GM18519 (cell line): Measurements from ENCODE around the gene OR2A7.
A peak's percentile ranks its signal among the peaks of the same experiment; 100 is the strongest.
"Not testable (repeated sequence)": the region's sequence is repeated elsewhere in the genome, so short reads cannot be mapped to it uniquely, and the experiment has no call there.

Experiments
- ATAC-seq: cut with Tn5 transposase; IDR thresholded peaks from one replicate; pipeline ENCODE4 v1.9.1; 2021; ENCODE audit warnings: mild to moderate bottlenecking, moderate library complexity; ENCODE audit not compliant: unreplicated experiment, low FRiP score

OR2A7 gene

DNA sequence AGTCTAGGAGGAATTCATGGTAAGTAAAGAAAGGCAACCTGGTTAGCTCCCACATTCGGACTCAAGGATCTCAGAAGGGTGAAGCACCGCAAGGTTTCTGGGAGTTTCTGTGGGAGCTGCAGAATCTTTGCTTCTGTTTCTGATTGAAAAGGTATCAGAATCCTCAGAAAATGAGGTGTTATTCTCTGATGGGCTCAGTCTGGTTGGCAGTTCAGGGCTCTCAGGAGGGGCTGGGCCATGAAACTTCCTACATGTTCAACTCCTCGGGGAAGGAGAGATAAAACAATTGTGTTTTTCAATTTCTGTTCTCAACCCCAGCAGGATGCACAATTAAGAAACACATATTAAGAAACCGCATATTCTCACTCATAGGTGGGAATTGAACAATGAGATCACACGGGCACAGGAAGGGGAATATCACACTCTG, 9.1 kb downstream of the OR2A7 start:
- ATAC-seq = no peak

- not testable (repeated sequence) for ATAC-seq
Measured at GRCh38 chr7:144252307-144252706, 12.3 kb downstream of the OR2A7 start.

- ATAC-seq = not testable (repeated sequence)
Measured at GRCh38 chr7:144247674-144248330, 16.8 kb downstream of the OR2A7 start.

- ATAC-seq = not testable (repeated sequence)
Measured at GRCh38 chr7:144246967-144247366, 17.6 kb downstream of the OR2A7 start.

GRCh38 chr7:144245372-144245771, 19.2 kb downstream of the OR2A7 start:
- ATAC-seq = not testable (repeated sequence)

- not testable (repeated sequence) for ATAC-seq
Measured at GRCh38 chr7:144239365-144239764, 25.2 kb downstream of the OR2A7 start, which contains the start of gene OR2A42. Gene OR2A42 (minus strand): TSS chr7:144239605. CDS start chr7:144232843, 6,762 bp downstream.

DNA sequence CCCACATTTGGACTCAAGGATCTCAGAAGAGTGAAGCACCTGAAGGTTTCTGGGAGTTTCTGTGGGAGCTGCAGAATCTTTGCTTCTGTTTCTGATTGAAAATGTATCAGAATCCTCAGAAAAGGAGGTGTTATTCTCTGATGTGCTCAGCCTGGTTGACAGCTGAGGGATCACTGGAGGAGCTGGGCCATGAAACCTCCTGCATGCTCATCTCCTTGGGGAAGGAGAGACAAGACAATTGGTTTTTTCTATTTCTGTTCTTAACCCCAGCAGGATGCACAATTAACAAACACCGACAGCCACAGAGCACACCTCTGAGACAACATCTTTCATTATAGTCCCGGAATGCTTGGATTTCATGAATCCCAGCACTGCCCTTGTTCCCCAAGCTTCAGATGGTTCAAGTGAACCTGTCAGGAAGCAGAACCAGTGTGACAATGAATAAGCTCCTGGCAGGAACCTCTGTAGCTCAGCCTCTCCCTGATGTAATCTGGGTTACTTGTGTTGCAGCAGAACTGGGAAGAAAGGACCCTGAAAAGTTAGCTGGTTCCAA, 26.0 kb downstream of the OR2A7 start:
- ATAC-seq = not testable (repeated sequence)

GRCh38 chr7:144233039-144233438, 31.6 kb downstream of the OR2A7 start:
- ATAC-seq = not testable (repeated sequence)

DNA sequence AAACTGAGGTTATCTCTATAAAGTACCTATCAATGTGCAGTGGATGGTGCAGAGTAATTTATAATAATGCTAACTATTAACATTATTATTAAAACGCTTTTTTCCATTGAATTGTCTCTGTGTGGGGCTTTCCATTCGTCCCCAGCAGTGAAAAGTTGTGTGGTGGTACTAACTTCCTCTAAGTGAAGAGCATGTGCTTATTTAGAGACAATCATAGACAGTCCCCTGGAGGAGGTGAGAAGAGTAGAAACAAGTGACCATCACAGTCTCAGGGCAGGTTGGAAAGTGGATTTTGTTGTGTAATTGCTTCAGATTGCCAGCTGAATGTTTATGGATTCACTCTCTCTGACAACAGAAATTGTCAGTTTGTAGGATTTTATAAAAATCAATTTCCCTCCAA, 33.6 kb downstream of the OR2A7 start:
- ATAC-seq = not testable (repeated sequence)

GRCh38 chr7:144228810-144229209, 35.8 kb downstream of the OR2A7 start:
- ATAC-seq = not testable (repeated sequence)

GRCh38 chr7:144226866-144227265, 37.7 kb downstream of the OR2A7 start:
- ATAC-seq = not testable (repeated sequence)

DNA sequence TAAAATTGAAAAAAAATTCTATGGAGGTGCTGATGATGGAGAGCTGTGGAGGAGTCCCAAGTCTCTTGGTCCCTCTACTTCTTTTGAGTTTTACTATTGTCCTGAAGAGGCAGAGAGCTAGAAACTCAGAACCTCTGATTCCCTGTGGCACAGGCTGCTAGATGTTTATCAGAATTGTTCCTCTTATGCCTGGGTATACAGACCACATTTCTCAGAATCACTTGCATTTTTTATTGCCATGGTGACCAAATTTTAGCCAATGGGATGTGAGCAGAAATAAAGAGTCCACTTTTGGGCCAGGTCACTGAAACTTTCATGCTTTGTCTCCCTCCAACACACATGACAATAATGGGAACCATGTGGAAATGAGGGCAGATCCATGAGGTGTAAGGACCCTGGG, 40.9 kb downstream of the OR2A7 start:
- not testable (repeated sequence) for ATAC-seq

- ATAC-seq = not testable (repeated sequence)
Measured at GRCh38 chr7:144220531-144220930, 44.1 kb downstream of the OR2A7 start.

DNA sequence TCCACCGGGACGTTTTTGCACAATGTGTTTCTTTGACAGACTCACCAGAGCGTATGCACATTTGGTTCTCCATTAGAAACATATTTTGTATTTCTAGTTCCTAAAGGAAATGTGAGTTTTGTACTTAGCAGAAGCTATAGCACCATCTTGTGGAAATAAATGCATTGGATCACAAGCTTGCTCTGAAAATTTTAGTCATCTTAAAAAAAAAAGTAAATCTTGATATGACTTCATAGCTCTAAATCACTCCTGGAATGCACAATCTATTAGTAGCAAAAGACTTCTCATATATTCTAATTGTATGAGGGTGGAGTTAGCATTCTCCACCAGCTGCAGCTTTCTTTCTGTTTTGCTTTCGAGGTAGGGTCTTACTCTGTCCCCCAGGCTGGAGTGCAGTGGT, 45.4 kb downstream of the OR2A7 start:
- peak; percentile 39 for ATAC-seq

GRCh38 chr7:144218581-144218980, 46.0 kb downstream of the OR2A7 start:
- ATAC-seq = not testable (repeated sequence)

- not testable (repeated sequence) for ATAC-seq
Measured at GRCh38 chr7:144217200-144217599, 47.4 kb downstream of the OR2A7 start.
